CD4-positive, alpha-beta T cell treated with Interleukin-6 for 4 hours (primary cell): Measurements from ENCODE around the gene AK3.
A peak's percentile ranks its signal among the peaks of the same experiment; 100 is the strongest.

ENCODE experiments used
- DNase-seq: peaks from one replicate; pipeline ENCODE4 v3.0.0-alpha.2; 2020; ENCODE audit warnings: mixed read lengths

Gene AK3

GRCh38 chr9:4746278-4747030 is 5.5 kb upstream of the AK3 start:
- DNase-seq: no peak

- DNase-seq: no peak
Measured at GRCh38 chr9:4743131-4743875, 2.3 kb upstream of the AK3 start.

GRCh38 chr9:4742246-4742645 is 1.2 kb upstream of the AK3 start:
- no peak for DNase-seq

- DNase-seq: peak; percentile 17
Measured at GRCh38 chr9:4741365-4742089, 525 bp upstream of the AK3 start.

- no peak for DNase-seq
Measured at GRCh38 chr9:4740388-4740637, 689 bp downstream of the AK3 start.

- DNase-seq: no peak
Measured at GRCh38 chr9:4739587-4740387, 1.2 kb downstream of the AK3 start.

- DNase-seq: no peak
Measured at GRCh38 chr9:4738866-4739586, 2.0 kb downstream of the AK3 start.

GRCh38 chr9:4734150-4734549 is 6.9 kb downstream of the AK3 start:
- DNase-seq: no peak

GRCh38 chr9:4732890-4733289 is 8.1 kb downstream of the AK3 start:
- no peak for DNase-seq

GRCh38 chr9:4727593-4727992 is 13.4 kb downstream of the AK3 start:
- DNase-seq: no peak

- no peak for DNase-seq
Measured at GRCh38 chr9:4725706-4726442, 15.1 kb downstream of the AK3 start.

GRCh38 chr9:4721736-4722135 is 19.3 kb downstream of the AK3 start:
- DNase-seq: no peak

GRCh38 chr9:4718911-4719310 is 22.1 kb downstream of the AK3 start:
- no peak for DNase-seq

GRCh38 chr9:4717815-4718214 is 23.2 kb downstream of the AK3 start:
- DNase-seq: no peak

GRCh38 chr9:4716163-4716562 is 24.8 kb downstream of the AK3 start:
- DNase-seq: no peak

- no peak for DNase-seq
Measured at GRCh38 chr9:4714266-4715016, 26.6 kb downstream of the AK3 start.

GRCh38 chr9:4713849-4714248 is 27.2 kb downstream of the AK3 start:
- DNase-seq: no peak

GRCh38 chr9:4709380-4709779 is 31.6 kb downstream of the AK3 start:
- no peak for DNase-seq

GRCh38 chr9:4706971-4707622 is 33.9 kb downstream of the AK3 start:
- no peak for DNase-seq

- DNase-seq: no peak
Measured at GRCh38 chr9:4706021-4706420, 35.0 kb downstream of the AK3 start.

- DNase-seq: no peak
Measured at GRCh38 chr9:4704129-4704528, 36.9 kb downstream of the AK3 start.
